PC-9 (cell line): ENCODE results near the gene SND1.

ENCODE experiments used
- EZH2 ChIP-seq: fragments of 200-600 bp; sonication (generic); IDR thresholded peaks from 2 replicates; pipeline ENCODE4 v1.8.0; 2017; ENCODE audit warnings: antibody characterized with exemption, low read depth
- TF ChIP-seq, protein P1 (sequence below): fragments of 200-600 bp; sonication (generic); conservative IDR thresholded peaks from 2 replicates; pipeline ENCODE4 v1.6.1; 2017; ENCODE audit warnings: mixed run types, antibody characterized with exemption, mild to moderate bottlenecking, moderate library complexity

DNA sequence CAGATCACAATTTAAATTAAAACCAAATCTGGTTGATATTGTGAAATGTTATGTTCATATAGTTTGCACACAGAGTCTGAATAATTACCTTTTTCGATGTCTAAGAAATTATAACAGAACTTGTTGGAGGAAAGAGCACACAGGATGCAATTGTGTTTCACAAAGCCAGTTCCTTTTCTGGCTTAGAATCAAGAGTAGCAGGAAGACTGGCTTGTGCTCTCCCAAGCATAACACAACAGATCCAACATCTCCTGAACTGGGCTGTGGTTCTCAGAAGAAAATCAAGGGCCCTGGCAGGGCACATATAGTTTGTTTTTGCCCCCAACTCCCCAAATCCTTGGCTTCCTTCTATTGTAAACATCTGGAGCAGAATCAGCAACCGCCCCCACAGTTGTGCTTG is 316.6 kb downstream of the SND1 start:
- TF ChIP-seq EZH2: no peak
- TF ChIP-seq, protein P1, sequence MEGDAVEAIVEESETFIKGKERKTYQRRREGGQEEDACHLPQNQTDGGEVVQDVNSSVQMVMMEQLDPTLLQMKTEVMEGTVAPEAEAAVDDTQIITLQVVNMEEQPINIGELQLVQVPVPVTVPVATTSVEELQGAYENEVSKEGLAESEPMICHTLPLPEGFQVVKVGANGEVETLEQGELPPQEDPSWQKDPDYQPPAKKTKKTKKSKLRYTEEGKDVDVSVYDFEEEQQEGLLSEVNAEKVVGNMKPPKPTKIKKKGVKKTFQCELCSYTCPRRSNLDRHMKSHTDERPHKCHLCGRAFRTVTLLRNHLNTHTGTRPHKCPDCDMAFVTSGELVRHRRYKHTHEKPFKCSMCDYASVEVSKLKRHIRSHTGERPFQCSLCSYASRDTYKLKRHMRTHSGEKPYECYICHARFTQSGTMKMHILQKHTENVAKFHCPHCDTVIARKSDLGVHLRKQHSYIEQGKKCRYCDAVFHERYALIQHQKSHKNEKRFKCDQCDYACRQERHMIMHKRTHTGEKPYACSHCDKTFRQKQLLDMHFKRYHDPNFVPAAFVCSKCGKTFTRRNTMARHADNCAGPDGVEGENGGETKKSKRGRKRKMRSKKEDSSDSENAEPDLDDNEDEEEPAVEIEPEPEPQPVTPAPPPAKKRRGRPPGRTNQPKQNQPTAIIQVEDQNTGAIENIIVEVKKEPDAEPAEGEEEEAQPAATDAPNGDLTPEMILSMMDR: no peak
